SU-DHL-6 (cell line): ENCODE measurements around the gene SNN.

Experiments used
- CTCF ChIP-seq: fragments of 200-600 bp; sonication (generic); IDR thresholded peaks from one replicate; pipeline ENCODE4 v1.5.1; 2017; ENCODE audit warnings: antibody characterized with exemption, mild to moderate bottlenecking, low read length, moderate library complexity; ENCODE audit not compliant: insufficient read depth, poor library complexity, severe bottlenecking
- EZH2phosphoT487 ChIP-seq: fragments of 200-600 bp; sonication (generic), shearing (Covaris generic); conservative IDR thresholded peaks from 2 replicates; pipeline ENCODE4 v1.6.1; 2018; ENCODE audit warnings: mild to moderate bottlenecking, antibody characterized with exemption, low read length, moderate library complexity, mixed read lengths

- TF ChIP-seq CTCF, result no peak
- no peak for TF ChIP-seq EZH2phosphoT487
Observed at GRCh38 chr16:11671676-11672075, 3.4 kb downstream of the SNN start.
